GM21529 (cell line): ENCODE results near the gene DDX23.
A peak's percentile ranks its signal among the peaks of the same experiment; 100 is the strongest.

ENCODE experiments used
- ATAC-seq: cut with Tn5 transposase; IDR thresholded peaks from one replicate; pipeline ENCODE4 v1.9.1; 2021; ENCODE audit not compliant: unreplicated experiment

Gene DDX23

DNA sequence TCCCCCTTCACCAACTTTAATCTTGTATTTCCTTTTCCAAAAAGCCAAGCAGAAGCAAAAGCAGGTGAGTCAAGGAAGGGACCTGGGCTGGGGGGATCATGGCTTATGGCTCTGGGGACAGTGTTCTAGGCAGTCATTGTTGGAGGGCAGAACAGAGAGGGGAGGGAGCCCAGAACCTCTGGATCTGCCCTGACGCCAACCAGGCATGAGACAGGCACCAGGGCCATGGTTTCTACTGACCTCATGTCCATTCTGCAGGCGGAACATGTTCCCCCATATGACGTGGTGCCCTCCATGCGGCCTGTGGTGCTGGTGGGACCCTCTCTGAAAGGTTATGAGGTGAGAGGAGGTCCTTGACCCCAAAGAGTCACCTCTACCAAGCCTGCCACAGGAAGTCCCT lies 27.1 kb downstream of the DDX23 start:
- no peak for ATAC-seq

DNA sequence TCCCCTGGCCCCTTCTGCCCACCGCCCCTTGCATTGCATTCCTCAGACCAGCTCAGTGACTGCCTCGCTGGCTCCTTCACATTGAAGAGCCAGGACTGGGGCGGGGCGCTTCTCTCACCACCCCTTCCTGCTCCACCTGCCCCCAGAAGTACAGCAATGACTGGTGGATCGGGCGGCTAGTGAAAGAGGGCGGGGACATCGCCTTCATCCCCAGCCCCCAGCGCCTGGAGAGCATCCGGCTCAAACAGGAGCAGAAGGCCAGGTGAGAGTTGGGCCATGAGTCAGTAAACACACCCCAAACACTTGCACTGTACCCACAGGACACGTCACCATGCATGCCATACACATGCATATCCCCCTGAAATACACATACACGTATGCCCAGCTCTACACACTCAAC lies 27.9 kb downstream of the DDX23 start:
- no peak for ATAC-seq

DNA sequence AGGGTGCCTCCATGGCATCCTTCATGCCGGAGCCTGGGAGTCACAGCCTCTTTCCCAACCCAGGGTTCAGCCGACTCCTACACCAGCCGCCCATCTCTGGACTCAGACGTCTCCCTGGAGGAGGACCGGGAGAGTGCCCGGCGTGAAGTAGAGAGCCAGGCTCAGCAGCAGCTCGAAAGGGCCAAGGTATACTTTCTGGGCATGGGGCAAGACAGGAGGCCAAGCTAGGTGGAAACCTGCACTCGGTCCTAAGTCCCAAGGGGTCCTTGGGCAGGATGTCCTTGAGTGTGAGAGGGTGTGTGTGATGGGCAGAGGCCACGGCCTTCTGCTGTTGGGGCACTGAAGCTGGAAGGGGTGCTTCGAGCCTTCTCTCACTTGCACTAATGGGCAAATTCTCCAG lies 28.7 kb downstream of the DDX23 start:
- no peak for ATAC-seq

DNA sequence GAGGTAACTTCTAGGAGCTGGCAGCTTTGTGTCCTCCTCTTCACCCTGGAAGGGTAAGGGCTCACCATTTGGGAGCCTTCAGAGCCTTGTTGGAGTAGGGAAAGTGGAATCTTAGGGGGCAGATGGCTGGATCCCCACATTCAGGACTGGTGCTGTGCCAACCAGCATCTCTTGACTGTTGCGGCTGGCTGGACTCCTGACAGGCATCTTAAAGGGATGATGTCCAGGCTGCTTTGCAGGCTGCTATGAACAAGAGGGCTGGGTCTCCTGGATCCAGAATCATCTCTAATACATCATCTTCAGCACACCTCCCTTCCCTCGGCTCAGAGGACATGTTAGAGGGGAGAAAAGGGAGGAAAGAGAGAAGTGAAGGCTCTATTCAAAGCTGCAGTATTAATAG lies 29.3 kb downstream of the DDX23 start:
- no peak for ATAC-seq

DNA sequence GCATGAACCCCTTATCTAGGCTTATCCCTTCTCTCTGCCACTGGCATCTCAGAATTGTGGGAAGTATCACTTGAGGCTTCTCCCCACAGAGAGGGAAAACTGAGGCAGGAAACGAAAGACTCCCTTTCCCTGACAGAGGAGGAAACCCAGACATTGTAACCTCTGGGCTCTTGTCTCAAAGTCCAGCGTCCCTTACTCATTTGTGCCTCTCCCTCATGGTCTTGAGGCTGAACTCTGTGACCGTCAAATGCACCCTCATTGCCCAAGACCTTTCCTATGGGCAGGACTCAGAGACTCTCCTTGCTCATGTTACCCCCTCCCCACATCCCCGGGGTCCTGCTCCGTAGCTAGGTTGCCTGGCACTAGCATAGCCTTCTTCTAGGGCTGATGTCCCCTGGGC lies 29.8 kb downstream of the DDX23 start:
- no peak for ATAC-seq

DNA sequence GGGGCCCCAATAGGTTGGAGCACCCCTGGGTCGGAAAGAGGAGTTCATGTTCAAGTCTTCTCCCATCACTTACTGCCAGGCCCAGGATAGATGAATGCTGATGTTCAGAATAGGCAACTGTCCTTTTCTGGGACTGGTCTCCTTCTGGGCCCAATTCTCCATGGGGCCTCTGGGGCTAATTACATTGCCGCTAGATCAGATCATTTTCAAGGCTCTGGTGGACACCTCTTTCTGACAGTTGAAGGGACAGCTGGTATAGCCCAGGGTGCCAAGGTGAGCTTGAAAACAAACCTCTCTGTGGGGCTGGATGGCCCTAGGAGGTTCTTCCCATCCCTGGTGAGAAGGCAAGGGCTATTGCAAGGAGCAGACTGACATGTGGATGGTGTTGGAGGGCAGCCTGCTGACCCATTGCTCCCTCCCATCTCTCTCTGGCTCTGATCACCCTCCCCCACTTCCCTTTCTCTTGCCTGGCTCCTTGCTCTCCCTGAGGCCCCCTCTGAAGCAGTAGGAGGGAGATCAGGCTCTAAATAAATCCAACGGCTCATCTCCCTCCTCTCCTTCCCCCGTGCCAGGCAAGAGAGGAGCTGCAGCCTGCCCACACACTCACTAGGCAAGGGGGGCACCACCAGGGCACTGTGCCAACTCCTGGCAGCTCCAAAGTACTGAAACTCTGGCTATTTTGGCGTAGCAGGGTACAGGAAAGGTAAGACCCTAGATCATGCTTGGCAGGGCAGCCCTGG lies 31.8 kb downstream of the DDX23 start:
- no peak for ATAC-seq

DNA sequence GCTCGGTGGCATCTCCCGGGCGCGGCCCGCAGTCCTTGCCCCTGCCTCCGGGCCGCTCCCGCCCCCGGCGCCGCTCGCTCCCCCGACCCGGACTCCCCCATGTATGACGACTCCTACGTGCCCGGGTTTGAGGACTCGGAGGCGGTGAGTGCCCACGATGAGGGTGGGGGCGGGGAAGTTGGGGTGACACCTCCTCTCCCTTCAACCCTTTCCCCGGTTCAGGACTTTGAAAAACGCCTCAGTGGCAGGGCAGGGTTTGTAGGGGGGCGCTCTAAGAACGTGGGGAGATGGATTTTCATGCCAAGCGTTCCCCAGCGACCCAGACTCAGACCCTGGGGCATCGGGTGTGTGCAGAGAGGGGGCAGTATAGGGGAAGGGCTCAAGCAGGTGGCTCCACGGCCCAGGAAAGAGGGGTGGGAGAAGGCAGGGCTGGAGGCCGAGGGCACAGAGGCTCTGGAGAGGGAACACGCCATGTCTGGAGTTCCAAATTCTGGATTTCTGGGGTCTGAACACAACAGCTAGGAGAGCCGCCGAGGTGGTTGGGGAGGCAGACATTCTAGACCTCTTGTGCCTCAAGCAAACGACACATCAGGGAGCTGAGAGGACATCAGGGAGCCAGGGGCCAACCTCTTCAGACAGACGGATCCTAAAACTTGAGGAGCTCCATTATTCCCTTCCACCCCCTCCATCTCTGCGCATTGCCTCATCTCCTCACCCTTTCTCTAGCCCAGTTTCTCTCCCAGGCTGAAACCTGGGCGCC lies 33.0 kb downstream of the DDX23 start:
- no peak for ATAC-seq

DNA sequence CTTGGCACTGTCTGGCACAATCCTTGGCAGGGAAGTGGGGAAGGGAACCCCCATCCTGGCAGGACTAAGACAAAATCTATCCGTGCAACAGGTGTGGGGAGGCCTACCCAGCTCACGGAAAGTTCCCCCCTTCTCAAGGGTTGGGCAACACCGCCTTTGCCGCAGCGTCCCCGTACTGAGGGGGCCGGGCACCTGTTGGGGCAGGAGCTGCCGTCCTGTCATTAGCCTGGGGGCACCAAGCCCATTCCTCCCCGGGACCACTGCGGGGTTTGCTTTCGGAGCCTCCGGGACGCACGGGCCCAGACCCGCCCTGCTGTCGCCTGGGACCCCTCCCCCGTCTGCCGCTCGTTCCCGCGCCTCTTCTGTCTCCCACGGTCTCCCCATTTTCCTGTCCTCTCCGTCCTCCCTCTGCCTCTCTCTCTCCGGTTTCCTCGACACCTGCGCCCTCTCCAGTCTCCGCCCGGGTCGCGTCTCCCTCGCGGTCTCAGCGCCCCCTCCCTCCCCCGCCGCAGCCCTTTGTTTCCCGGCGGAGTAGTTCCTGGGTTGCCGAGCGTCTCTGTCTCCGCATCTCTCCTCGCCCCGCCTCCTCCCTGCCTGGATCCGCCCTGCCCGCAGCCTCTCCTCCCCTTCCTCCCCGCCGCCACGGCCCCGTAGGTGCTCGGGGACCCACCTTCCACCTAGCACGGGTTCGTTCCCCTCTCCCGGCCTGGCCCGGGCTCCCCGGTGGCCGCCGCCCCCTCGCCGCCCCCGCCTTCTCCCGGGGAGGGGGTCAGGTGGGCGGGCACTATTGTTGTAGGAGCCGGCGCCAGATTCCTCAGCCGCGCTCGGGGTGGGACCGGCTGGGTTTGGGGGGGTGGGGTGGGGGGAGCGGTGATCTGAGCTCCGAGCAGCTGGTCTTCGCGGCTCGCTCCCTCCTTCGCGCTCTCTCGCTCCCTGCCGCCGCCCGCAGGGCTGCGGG lies 33.8 kb downstream of the DDX23 start, which contains the start of gene CACNB3:
CACNB3 (plus strand) TSS at position 624 of the 958 bp plus-strand sequence. CDS start 434 bp downstream, outside the sequence.
- ATAC-seq, result no peak

DNA sequence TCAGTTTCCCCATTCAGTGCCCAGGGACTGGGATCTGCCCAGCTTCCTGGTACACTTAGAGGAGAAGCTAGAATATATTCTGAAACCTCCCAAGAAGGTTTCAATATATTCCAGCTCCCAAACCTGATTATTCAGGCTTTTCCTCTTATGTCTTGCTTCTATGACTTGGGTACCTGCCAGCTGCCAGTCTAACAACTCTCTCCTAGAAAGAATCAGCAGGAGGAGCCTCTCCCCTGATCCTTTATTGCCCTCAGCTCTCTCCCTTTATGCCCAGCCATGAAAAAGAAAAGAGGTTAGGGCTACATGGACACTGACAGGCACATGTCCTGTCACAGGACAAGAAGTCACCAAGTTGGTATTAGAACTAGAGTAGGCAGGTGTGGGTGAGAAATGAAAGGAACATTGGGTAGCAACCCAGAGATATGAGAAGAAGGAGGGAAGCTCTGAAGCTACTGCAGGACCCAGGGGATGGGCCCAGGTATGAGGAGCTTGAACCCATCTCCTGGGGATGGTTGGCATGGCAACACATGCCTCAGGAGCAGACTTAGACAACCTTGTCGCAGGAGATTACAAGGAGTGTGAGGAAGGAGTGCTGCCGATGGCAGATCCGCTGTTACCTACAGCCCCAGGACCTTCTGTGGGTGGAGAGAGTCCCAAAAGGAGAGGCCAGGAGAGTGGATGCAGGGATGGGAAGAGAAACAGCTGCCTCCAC lies 35.7 kb downstream of the DDX23 start:
- ATAC-seq, result no peak

DNA sequence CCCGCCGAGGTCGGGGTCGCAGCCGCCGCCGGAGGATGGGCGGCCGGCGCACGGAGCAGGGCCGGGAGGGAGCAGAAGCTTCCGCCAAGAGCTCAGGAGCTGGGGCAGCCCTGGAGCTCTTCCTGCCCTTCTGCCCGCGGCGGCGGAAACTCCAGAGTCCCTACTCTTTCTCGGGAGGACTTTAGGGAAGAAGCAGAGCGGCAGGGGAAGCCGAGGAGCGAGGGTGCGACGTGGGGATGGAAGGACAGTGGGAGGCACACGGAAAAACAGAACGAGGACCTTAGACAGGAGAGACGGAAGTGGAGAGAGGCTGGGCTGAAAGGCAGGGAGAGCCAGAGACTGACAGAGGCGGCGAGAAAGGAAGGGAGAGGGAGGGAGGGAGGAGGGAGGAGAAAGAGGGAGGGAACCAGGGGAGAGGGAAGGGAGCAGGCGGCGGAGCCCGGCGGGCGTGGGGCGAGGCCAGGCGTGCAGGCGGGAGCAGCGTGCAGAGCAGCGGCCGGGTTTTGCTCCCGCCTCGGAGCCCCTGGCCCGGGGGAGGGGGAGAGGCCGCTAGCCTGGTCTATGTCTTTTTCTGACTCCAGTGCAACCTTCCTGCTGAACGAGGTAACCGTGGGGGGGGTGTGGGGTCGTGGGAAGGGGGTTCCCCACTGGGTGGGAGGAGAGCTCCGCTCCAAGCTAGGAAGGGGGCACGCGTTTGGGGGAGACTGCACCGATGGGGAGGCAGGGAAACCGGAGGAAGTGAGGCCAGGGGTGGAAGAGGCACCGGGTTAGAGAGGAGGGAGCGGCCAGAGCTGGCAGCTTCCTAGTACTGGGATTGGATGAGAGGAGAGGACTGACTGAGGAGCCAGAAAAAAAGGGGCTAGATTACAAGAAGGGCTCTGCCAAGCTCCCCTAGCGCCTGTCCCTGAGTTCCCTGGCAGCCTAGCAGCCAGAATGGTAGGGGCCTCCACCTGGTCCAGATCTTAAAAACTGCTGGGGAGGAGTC lies 36.5 kb downstream of the DDX23 start:
- ATAC-seq, result peak; percentile 25

DNA sequence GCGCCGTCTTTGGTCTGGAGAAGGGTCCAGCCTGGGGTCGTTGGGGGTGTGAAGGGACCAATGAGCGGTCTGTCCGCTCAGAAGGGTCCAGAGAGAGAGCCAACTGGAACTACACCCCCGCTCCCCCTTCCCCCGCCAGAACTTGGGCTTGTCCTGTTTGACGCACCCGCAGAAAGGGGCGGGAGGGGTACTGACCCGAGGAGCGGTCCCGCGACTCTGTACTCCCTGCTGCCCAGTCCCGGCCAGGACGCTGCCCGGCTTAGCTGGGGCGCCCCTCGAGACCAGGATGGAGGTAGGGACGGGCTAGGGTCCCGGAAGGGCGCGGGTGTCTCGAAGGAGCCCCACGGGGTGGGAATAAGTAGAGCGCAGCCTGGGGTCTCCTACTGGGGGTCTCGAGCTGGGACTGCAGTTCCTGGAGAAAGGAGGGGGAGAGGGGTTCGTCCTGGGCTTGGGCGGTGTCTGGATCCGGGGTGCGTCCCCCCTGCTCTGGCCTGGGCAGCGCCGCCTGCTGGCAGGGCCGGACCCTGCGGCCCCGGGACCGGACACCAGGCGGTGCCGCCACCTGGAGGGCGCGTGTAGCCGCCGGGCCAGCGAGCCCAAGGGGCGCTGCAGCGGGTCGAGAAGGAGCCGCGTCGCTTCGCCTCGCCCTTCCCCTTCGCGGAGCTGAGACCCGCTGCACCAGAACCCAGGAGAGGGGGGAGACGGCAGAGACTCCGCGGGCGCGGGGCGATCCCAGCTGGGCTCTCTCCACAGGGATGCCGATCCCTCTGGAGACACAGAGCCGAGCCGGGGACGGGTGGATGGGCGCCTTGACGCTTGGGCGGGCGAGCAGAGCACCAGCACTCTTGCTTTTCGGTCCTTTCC lies 37.5 kb downstream of the DDX23 start:
- ATAC-seq, result peak; percentile 77

DNA sequence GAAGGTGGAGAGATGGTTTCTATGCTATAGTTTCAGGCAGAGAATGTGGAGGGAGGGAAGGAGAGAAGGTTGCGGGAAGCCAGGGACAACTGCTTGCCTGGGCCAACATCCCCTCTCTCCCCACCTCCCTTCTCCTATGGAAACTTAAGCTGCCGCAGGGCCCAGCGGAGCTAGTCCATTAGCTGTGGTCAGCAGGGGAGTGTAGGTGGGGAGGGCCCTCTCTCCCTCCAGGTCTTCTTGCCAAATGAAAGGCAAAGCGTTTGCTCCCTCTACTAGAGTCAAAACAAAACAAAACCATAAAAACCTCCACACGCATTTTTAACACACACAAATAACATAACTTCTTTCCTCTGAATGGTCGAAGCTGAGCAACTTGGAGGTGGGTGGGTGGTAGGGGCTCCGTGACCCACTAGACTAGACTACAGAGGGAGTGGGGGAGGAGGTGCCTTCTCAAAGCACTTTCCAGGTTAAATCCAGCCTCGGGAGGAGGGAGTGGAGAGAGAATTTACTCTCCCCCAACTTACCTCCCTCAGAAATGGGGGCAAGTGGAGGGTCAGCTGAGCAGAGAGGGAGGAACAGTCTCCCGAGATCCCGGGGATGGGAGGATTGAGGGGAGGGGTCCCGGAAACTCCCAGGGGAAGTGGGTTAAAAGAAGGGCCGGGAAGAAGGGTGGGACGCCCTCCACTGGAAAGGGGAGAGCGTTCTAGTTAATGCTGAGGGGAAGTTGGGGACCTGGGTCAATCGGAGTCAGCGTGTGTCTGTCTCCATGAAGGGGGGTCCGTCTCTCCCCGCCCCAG lies 38.3 kb downstream of the DDX23 start:
- no peak for ATAC-seq

DNA sequence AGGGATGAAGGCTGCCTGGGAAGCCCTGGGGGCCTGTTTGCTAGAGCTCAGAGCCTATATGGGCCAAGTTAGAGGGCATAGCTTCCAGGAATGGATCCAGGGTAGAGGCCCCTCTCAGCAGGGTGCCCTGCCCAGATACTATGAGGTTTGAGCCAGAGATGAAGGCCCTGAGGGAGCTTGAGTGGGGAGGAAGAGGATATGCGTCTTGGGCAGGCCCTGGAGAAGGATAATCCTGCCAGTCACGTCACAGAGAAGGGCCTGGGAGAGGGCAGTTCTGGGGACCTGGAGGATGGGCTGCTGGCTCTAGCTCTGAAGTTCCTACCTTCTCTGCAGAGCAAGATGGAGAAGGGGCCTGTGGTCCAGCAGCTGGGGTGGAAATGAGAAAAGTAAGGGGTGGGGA lies 39.6 kb downstream of the DDX23 start:
- no peak for ATAC-seq

DNA sequence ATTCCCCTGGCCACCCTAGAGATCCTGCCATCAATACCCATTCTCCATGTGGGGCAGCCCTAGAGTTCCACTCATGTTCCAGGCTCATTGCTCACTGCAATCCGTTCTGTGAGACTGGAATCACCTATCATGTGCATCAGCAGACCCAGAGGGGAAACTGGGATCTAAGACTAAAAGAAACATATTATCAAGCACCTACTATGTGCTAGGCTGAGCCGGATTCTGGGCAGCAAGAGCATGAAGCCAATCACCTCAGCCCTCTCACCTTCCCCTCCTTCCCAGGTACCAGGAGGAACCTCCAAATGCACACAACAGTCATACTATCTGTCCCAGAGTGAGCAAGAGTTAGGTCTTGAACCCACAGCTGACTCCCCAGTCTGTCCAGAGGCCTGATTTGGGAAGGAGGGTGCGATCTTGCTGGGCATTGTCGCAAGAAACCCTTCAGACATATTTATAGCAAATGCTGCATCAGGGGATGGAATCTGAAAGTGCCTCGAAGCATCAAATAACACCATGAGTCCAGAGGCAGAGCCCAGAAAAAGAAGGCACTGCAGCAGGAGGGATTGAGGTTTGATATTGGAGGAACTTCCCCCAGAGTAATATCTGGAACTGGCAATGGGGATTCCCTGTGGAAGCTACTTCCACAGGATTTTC lies 40.4 kb downstream of the DDX23 start:
- ATAC-seq, result no peak

DNA sequence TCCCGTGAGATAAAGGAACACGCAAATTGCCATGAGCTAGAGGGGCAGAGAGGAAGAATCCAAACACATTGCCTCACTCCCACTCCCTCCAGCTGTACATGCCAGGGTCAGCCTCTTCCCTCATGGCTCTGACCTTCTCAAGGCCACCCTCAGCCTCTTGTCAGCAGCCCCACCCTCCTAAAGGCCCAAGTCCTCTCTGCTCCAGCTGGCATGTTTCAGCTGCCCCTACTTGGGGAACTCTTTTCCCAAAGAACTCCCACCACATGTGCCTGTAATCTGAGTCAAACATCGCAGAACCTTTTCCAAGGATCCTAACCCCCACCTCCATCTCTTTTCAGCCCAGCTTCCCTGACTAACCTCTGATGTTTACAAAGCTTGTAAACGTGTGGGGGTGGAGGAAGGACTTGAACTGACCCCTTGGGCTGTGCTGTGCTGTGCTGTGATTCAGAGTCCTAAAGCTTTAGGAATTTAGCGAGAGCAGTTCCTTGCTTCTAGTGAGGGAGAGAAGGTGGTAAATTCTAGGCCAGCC lies 41.0 kb downstream of the DDX23 start:
- ATAC-seq, result no peak

DNA sequence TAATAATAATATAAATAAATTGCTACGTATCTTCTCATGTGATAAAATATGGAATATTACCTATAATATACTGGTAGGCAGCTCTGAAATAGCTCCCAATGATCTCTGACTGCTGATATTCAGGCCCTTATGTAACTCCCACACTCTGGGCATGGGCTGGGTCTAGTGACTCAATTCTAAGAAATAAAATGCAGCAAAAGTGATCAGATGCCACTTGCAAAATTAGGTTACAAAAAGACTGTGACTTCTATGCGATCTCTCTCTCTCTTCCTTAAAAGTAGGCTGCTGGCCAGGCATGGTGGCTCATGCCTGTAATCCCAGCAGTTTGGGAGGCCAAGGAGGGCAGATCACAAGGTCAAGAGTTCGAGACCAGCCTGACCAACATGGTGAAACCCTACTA lies 44.0 kb downstream of the DDX23 start:
- ATAC-seq, result no peak

DNA sequence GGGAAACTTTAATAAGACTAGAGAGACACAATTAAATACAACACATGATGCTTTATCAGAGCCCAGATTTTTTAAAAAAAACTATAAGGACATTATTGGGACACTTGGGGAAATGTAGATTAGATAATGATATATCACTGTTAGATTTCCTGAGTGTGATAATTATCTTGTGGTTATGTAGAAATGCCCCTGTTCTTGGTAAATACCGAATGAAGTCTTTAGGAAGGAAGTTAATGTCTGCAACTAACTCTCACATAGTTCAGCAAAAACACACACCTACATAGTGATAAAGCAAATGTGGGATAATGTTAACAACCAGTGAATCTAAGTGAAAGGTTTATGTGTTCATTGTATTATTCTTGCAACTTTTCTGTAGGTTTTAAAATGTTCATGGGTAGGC lies 48.3 kb downstream of the DDX23 start:
- no peak for ATAC-seq
